Thyroid gland (tissue), 4 donors: ENCODE results near the gene NRIP3.

ENCODE experiments used
- CTCF ChIP-seq, 6 experiments: fragments of 200-600 bp in 3 of 6; fragments of 450-650 bp in 3 of 6; sonication (generic) in 3 of 6; IDR thresholded peaks; one replicate each; pipeline ENCODE4 v1.5.1; 2016 to 2019; ENCODE audit warnings: antibody characterized with exemption in 6 of 6, mild to moderate bottlenecking in 2 of 6, inconsistent platforms in 1 of 6, moderate library complexity in 1 of 6
- POLR2A ChIP-seq, 2 donors: fragments of 450-650 bp; IDR thresholded peaks; one replicate each; pipeline ENCODE4 v1.6.1; 2017; ENCODE audit warnings: antibody characterized with exemption in 2 of 2, mild to moderate bottlenecking in 2 of 2, moderate library complexity in 1 of 2

DNA sequence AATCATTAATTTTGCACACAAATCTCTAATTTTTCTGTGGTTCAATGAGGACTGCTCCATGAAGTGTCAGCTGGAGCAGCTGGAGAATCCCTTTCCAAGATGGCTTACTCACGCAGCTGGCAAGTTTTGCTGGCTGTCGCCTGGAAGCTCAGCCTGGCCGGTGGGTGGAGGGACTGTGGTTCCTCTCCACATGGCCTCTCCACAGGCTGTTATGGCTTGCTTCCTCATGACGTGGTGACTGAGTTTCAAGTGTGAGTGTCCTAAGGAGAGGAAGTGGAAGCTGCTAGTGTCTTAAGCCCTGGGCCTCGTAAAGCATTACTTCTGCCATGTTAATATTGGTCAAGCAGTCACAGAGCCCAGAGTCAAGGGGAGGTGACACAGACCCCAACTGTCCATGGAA is 14.0 kb upstream of the NRIP3 start:
- TF ChIP-seq CTCF (IDR thresholded peaks at IDR 0.05), result no peak
- no peak for TF ChIP-seq POLR2A (IDR thresholded peaks at IDR 0.05)
